GM23338 (cell line): ENCODE measurements around the gene ANKIB1. TPM values are rescaled to one million over a fixed set of nuclear protein-coding genes. Genes with fewer than 3 reads are reported as not detected.

Experiments
- ATAC-seq: fragments of 200-7000 bp; cut with Tn5 transposase; 3 replicates; pipeline ENCODE4 v1.9.1; 2020
- DNase-seq: peaks from one replicate; pipeline ENCODE4 v3.0.0-alpha.2; 2015; ENCODE audit warnings: low spot score
- H2AFZ ChIP-seq: fragments of 200-600 bp; sonication (generic); 2 replicates; pipeline ENCODE4 v1.8.0; 2016; ENCODE audit warnings: antibody characterized with exemption, mild to moderate bottlenecking, moderate library complexity
- H3F3A ChIP-seq: fragments of 200-600 bp; sonication (generic); replicated peaks from 2 replicates; pipeline ENCODE4 v1.8.0; 2017; ENCODE audit warnings: antibody characterized with exemption, mixed run types, low read depth
- H3K27ac ChIP-seq: fragments of 200-600 bp; sonication (generic); 2 replicates; pipeline ENCODE4 v1.6.1; 2016; ENCODE audit warnings: low read depth
- H3K27me3 ChIP-seq: fragments of 200-600 bp; sonication (generic); 2 replicates; pipeline ENCODE4 v1.8.0; 2016; ENCODE audit warnings: mild to moderate bottlenecking, mixed run types, moderate library complexity; ENCODE audit not compliant: insufficient read depth
- H3K36me3 ChIP-seq: fragments of 200-600 bp; sonication (generic); 2 replicates; pipeline ENCODE4 v1.8.0; 2016; ENCODE audit warnings: mild to moderate bottlenecking; ENCODE audit not compliant: insufficient read depth
- H3K4me1 ChIP-seq: fragments of 200-600 bp; sonication (generic); 2 replicates; pipeline ENCODE4 v1.8.0; 2016; ENCODE audit warnings: mild to moderate bottlenecking, moderate library complexity; ENCODE audit not compliant: insufficient read depth
- H3K4me2 ChIP-seq: fragments of 200-600 bp; sonication (generic); 2 replicates; pipeline ENCODE4 v1.7.1; 2017; ENCODE audit warnings: mixed run types
- H3K4me3 ChIP-seq: fragments of 200-600 bp; sonication (generic); 2 replicates; pipeline ENCODE4 v1.6.1; 2016; ENCODE audit warnings: mixed run types
- H3K79me2 ChIP-seq: fragments of 200-600 bp; sonication (generic); replicated peaks from 2 replicates; pipeline ENCODE4 v1.8.0; 2017; ENCODE audit warnings: mild to moderate bottlenecking; ENCODE audit not compliant: insufficient read depth
- H3K9me2 ChIP-seq: fragments of 200-600 bp; sonication (generic); 2 replicates; pipeline ENCODE4 v1.8.0; 2017; ENCODE audit not compliant: insufficient read depth
- H4K20me1 ChIP-seq: fragments of 200-600 bp; sonication (generic); replicated peaks from 2 replicates; pipeline ENCODE4 v1.8.0; 2017; ENCODE audit warnings: mild to moderate bottlenecking; ENCODE audit not compliant: insufficient read depth
- H3K27ac Mint-ChIP-seq: 2 replicates; pipeline ENCODE4 v1.8.0; 2020; ENCODE audit warnings: inconsistent platforms, mild to moderate bottlenecking, moderate library complexity, mixed read lengths
- H3K27me3 Mint-ChIP-seq: 3 replicates; pipeline ENCODE4 v1.8.0; 2022; ENCODE audit warnings: low read depth, mild to moderate bottlenecking, moderate library complexity, mixed read lengths, inconsistent platforms; ENCODE audit not compliant: insufficient read depth, poor library complexity
- H3K36me3 Mint-ChIP-seq: 3 replicates; pipeline ENCODE4 v1.8.0; 2021; ENCODE audit warnings: low read depth, mild to moderate bottlenecking, inconsistent platforms, moderate library complexity, mixed read lengths
- H3K4me1 Mint-ChIP-seq: 3 replicates; pipeline ENCODE4 v1.8.0; 2020; ENCODE audit warnings: mild to moderate bottlenecking, inconsistent platforms, mixed read lengths
- H3K4me3 Mint-ChIP-seq: 3 replicates; pipeline ENCODE4 v1.8.0; 2021; ENCODE audit warnings: moderate library complexity, mild to moderate bottlenecking, inconsistent platforms, mixed read lengths
- H3K9me3 Mint-ChIP-seq: 3 replicates; pipeline ENCODE4 v1.8.0; 2020; ENCODE audit warnings: moderate library complexity, mild to moderate bottlenecking, inconsistent platforms, mixed read lengths
- CTCF ChIP-seq, 2 experiments: fragments of 200-600 bp in 1 of 2; sonication (generic) in 1 of 2; conservative IDR thresholded peaks; 2 replicates each; pipeline versions ENCODE4 v1.5.1 to v1.6.1; 2016 to 2017; ENCODE audit warnings: antibody characterized with exemption in 2 of 2, low read depth in 2 of 2, mild to moderate bottlenecking in 2 of 2, moderate library complexity in 1 of 2
- EZH2phosphoT487 ChIP-seq: fragments of 200-600 bp; sonication (generic); IDR thresholded peaks from one replicate; pipeline ENCODE4 v1.8.1; 2018; ENCODE audit warnings: antibody characterized with exemption; ENCODE audit not compliant: unreplicated experiment
- ZNF331 ChIP-seq: fragments of 250-450 bp; sonication (Bioruptor Pico); IDR thresholded peaks from 2 replicates; pipeline ENCODE4 v1.5.0; 2020; ENCODE audit warnings: low read depth, mild to moderate bottlenecking, moderate library complexity
- polyA plus RNA-seq: library from polyadenylated mRNA; unstranded; fragments of >200 nt; fragmentation: Nextera tagmentation; extraction: Ambion mirVana; gene quantifications from 2 replicates; pipeline ENCODE4 v1.2.1, GENCODE V29; 2016
- total RNA-seq: library from RNA; depleted of rRNA; stranded (reverse); fragments of >200 nt; shearing (Covaris generic); gene quantifications from 2 replicates; pipeline ENCODE4 v1.2.3, GENCODE V29; 2014
- TF ChIP-seq, protein P1 (sequence below): fragments of 250-450 bp; sonication (Bioruptor Pico); IDR thresholded peaks from 2 replicates; pipeline ENCODE4 v1.5.0; 2020; ENCODE audit warnings: mild to moderate bottlenecking, moderate library complexity
- TF ChIP-seq, protein P2 (sequence below): IDR thresholded peaks from one replicate; pipeline ENCODE4 v1.6.1; 2018; ENCODE audit warnings: antibody characterized with exemption; ENCODE audit not compliant: unreplicated experiment
- TF ChIP-seq, protein P3 (sequence below): IDR thresholded peaks from 2 replicates; pipeline ENCODE4 v1.6.1; 2016; ENCODE audit warnings: antibody characterized with exemption

ANKIB1 gene
- total and polyA plus RNA-seq, 2 experiments from 2014 or later = 19.1 to 40.3 TPM

DNA sequence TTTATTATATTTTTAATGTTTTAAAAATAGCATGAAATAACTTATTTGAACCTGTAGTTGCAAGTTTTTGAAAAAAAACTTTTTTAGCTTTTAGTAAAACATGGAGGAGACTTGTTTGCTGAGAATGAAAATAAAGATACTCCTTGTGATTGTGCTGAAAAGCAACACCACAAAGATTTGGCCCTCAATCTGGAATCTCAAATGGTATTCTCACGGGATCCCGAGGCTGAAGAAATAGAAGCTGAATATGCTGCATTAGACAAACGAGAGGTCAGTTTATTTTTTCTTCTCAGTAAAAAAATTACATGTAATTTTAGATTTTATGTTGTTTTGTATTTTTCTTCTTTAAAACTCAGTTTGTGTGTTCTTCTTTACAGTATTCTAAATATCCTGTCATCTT is 73.5 kb downstream of the ANKIB1 start:
- H3K36me3 Mint-ChIP-seq = no peaks in the 10 kb centered on the region; the same call in 2 of the 3 replicates
- Histone ChIP-seq H3K36me3 (no peaks in the 10 kb centered on the region), H3K27me3 (no peaks in the 10 kb centered on the region), H3K79me2 (no peaks in the 10 kb centered on the region), H3K27ac (no peak overlapping the region), H4K20me1 (no peaks in the 10 kb centered on the region), H3K4me1 (no peaks in the 10 kb centered on the region), H3K9me2 (no peaks in the 10 kb centered on the region), H3K4me2 (no peak overlapping the region), H3K4me3 (no peak overlapping the region), H3F3A (no peaks in the 10 kb centered on the region), H2AFZ (no peak overlapping the region)
- no peak for ATAC-seq
- TF ChIP-seq CTCF (conservative IDR thresholded peaks at IDR 0.05; ENCODE audit: low read depth in 2 of 2) = no peak
- TF ChIP-seq, protein P1, sequence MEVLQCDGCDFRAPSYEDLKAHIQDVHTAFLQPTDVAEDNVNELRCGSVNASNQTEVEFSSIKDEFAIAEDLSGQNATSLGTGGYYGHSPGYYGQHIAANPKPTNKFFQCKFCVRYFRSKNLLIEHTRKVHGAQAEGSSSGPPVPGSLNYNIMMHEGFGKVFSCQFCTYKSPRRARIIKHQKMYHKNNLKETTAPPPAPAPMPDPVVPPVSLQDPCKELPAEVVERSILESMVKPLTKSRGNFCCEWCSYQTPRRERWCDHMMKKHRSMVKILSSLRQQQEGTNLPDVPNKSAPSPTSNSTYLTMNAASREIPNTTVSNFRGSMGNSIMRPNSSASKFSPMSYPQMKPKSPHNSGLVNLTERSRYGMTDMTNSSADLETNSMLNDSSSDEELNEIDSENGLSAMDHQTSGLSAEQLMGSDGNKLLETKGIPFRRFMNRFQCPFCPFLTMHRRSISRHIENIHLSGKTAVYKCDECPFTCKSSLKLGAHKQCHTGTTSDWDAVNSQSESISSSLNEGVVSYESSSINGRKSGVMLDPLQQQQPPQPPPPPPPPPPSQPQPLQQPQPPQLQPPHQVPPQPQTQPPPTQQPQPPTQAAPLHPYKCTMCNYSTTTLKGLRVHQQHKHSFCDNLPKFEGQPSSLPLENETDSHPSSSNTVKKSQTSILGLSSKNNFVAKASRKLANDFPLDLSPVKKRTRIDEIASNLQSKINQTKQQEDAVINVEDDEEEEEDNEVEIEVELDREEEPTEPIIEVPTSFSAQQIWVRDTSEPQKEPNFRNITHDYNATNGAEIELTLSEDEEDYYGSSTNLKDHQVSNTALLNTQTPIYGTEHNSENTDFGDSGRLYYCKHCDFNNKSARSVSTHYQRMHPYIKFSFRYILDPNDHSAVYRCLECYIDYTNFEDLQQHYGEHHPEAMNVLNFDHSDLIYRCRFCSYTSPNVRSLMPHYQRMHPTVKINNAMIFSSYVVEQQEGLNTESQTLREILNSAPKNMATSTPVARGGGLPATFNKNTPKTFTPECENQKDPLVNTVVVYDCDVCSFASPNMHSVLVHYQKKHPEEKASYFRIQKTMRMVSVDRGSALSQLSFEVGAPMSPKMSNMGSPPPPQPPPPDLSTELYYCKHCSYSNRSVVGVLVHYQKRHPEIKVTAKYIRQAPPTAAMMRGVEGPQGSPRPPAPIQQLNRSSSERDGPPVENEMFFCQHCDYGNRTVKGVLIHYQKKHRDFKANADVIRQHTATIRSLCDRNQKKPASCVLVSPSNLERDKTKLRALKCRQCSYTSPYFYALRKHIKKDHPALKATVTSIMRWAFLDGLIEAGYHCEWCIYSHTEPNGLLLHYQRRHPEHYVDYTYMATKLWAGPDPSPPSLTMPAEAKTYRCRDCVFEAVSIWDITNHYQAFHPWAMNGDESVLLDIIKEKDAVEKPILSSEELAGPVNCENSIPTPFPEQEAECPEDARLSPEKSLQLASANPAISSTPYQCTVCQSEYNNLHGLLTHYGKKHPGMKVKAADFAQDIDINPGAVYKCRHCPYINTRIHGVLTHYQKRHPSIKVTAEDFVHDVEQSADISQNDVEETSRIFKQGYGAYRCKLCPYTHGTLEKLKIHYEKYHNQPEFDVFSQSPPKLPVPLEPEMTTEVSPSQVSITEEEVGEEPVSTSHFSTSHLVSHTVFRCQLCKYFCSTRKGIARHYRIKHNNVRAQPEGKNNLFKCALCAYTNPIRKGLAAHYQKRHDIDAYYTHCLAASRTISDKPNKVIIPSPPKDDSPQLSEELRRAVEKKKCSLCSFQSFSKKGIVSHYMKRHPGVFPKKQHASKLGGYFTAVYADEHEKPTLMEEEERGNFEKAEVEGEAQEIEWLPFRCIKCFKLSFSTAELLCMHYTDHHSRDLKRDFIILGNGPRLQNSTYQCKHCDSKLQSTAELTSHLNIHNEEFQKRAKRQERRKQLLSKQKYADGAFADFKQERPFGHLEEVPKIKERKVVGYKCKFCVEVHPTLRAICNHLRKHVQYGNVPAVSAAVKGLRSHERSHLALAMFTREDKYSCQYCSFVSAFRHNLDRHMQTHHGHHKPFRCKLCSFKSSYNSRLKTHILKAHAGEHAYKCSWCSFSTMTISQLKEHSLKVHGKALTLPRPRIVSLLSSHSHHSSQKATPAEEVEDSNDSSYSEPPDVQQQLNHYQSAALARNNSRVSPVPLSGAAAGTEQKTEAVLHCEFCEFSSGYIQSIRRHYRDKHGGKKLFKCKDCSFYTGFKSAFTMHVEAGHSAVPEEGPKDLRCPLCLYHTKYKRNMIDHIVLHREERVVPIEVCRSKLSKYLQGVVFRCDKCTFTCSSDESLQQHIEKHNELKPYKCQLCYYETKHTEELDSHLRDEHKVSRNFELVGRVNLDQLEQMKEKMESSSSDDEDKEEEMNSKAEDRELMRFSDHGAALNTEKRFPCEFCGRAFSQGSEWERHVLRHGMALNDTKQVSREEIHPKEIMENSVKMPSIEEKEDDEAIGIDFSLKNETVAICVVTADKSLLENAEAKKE (CRISPR knock-in tag) = no peak
- TF ChIP-seq, protein P2, sequence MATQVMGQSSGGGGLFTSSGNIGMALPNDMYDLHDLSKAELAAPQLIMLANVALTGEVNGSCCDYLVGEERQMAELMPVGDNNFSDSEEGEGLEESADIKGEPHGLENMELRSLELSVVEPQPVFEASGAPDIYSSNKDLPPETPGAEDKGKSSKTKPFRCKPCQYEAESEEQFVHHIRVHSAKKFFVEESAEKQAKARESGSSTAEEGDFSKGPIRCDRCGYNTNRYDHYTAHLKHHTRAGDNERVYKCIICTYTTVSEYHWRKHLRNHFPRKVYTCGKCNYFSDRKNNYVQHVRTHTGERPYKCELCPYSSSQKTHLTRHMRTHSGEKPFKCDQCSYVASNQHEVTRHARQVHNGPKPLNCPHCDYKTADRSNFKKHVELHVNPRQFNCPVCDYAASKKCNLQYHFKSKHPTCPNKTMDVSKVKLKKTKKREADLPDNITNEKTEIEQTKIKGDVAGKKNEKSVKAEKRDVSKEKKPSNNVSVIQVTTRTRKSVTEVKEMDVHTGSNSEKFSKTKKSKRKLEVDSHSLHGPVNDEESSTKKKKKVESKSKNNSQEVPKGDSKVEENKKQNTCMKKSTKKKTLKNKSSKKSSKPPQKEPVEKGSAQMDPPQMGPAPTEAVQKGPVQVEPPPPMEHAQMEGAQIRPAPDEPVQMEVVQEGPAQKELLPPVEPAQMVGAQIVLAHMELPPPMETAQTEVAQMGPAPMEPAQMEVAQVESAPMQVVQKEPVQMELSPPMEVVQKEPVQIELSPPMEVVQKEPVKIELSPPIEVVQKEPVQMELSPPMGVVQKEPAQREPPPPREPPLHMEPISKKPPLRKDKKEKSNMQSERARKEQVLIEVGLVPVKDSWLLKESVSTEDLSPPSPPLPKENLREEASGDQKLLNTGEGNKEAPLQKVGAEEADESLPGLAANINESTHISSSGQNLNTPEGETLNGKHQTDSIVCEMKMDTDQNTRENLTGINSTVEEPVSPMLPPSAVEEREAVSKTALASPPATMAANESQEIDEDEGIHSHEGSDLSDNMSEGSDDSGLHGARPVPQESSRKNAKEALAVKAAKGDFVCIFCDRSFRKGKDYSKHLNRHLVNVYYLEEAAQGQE = no peak
- TF ChIP-seq ZNF331 = no peak
- TF ChIP-seq, protein P3, sequence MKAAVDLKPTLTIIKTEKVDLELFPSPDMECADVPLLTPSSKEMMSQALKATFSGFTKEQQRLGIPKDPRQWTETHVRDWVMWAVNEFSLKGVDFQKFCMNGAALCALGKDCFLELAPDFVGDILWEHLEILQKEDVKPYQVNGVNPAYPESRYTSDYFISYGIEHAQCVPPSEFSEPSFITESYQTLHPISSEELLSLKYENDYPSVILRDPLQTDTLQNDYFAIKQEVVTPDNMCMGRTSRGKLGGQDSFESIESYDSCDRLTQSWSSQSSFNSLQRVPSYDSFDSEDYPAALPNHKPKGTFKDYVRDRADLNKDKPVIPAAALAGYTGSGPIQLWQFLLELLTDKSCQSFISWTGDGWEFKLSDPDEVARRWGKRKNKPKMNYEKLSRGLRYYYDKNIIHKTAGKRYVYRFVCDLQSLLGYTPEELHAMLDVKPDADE = no peak
- TF ChIP-seq EZH2phosphoT487 = no peak
- no peak overlapping the region for H3K27ac Mint-ChIP-seq
- H3K4me3 Mint-ChIP-seq = no peak overlapping the region
- no peaks in the 10 kb centered on the region for H3K9me3 Mint-ChIP-seq
- DNase-seq = no peak
- no peaks in the 10 kb centered on the region for H3K27me3 Mint-ChIP-seq
- no peaks in the 10 kb centered on the region for H3K4me1 Mint-ChIP-seq
